Psoas muscle (tissue), 8 donors: ENCODE results near the gene ATP1A3. TPM values are rescaled to one million over a fixed set of nuclear protein-coding genes. Genes with fewer than 3 reads are reported as not detected.

Experiments used
- ATAC-seq, 4 donors: fragments of 200-7000 bp; cut with Tn5 transposase; one replicate each; pipeline ENCODE4 v1.9.1; 2020; ENCODE audit warnings: moderate library complexity in 3 of 4, mild to moderate bottlenecking in 2 of 4
- DNase-seq, 2 donors: peaks; one replicate each; pipeline ENCODE4 v3.0.0-alpha.2; 2020
- H3K27ac ChIP-seq: fragments of 200-600 bp; one replicate; pipeline ENCODE4 v1.8.0; 2022
- H3K27me3 ChIP-seq, 3 donors: fragments of 200-600 bp in 1 of 3; one replicate each; pipeline versions ENCODE4 v1.6.1 to v1.8.0; 2013 to 2022; ENCODE audit warnings: low read length in 2 of 3, mild to moderate bottlenecking in 2 of 3, moderate library complexity in 1 of 3; ENCODE audit not compliant: insufficient read depth in 3 of 3
- H3K36me3 ChIP-seq, 2 donors: fragments of 200-600 bp in 1 of 2; one replicate each; pipeline versions ENCODE4 v1.6.1 to v1.8.0; 2013 to 2022; ENCODE audit warnings: low read depth in 1 of 2, mild to moderate bottlenecking in 1 of 2, moderate library complexity in 1 of 2; ENCODE audit not compliant: insufficient read depth in 1 of 2
- H3K4me1 ChIP-seq: fragments of 200-600 bp; one replicate; pipeline ENCODE4 v1.8.0; 2022
- H3K4me3 ChIP-seq: fragments of 200-600 bp; one replicate; pipeline ENCODE4 v1.8.0; 2022; ENCODE audit warnings: mild to moderate bottlenecking
- H3K9me3 ChIP-seq: fragments of 200-600 bp; one replicate; pipeline ENCODE4 v1.8.0; 2022
- CTCF ChIP-seq: fragments of 200-600 bp; IDR thresholded peaks from one replicate; pipeline ENCODE4 v1.8.0; 2022; ENCODE audit warnings: antibody characterized with exemption
- WGBS, 3 donors: extraction: QIAGEN DNeasy Blood & Tissue Kit; methylation state at CpG; one replicate each; pipeline versions ENCODE4 v1.1.6 to v1.1.7; 2013; 5-methylcytosine and 5-hydroxymethylcytosine counted together
- intact Hi-C, 2 donors: fragments of 100-400 bp; cut with DNase I; formaldehyde crosslinking; loops; one replicate each; pipeline versions ENCODE4 v1.11.0 to v1.14.2; 2022
- polyA plus RNA-seq, 3 donors: library from polyadenylated mRNA; stranded (reverse); fragments of 200-250 nt; gene quantifications; one replicate each; pipeline ENCODE4 v1.2.3, GENCODE V29; 2013
- total RNA-seq, 4 donors: library from RNA; stranded (reverse); fragmentation: NEBNext Ultra II Directional in 2 of 4; extraction: Animal tissue kit (Norgen Biotek cat#: 25700) in 2 of 4; gene quantifications; one replicate each; pipeline versions ENCODE4 v1.2.1 to v1.2.4, GENCODE V29; 2021 to 2023
- donor health status: healthy with polysubstance abuse.
- donor health status: DM: no; HTN: no; CAD: no; lungs with moderate emphysema.
- donor health status: Bipolar disorder and iron deficiency.
- donor health status: healthy.
- donor health status: DM: yes; HTN: yes; CAD: no.
- donor health status: DM: no; HTN: no; CAD: no.
- donor health status: DM: no; HTN: no; CAD: no.
- donor health status: DM: yes; HTN: yes; CAD: no.

ATP1A3 gene
- total and polyA plus RNA-seq, 7 donors = 0.12 to 0.24 (median 0.16) TPM; not detected in 3

DNA sequence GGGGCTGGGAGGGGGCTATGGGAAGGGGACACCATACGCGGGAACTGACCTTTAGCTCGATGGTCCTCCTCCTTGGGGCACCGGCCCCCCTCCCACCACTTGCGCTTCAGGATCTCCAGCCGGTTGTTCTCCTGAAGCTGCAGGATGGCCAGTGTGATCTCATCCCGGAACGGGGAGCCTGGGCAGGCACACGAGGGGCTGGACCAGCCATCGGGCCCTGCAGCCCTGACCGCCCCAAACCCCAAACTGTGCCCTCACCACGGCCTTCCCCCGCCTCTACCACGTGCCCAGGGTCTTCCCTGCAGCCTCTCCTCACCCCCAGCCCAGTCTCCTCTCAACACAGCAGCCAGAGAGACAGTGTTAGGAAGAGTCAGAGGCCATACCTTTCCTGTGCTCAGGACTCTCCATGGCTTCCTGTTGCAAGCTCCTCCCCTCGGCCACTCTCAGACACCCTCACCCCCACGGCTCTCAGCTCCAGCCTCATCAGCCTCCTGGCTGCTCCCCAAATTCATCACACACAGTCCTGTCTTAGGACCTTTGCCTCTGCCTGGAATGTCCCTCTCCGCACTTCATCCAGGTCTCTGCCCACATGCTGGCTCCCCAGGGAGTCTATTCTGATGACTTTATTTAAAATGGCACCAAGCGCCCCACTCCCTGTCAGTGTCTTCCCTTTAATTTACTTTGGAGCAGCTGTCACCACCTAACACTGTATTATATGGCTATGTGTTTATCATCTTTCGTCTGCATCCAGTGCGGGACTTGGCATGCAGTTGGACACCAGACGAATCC, 9.7 kb upstream of the ATP1A3 start:
- intact Hi-C loops = no loop called here
- Histone ChIP-seq H3K4me3 (no peak overlapping the region), H3K27ac (no peak overlapping the region), H3K9me3 (no peaks in the 10 kb centered on the region), H3K27me3 (peaks cover 0 to 38% (median 17%) of the 10 kb centered on the region in 3 donors), H3K36me3 (no peaks in the 10 kb centered on the region), H3K4me1 (peaks cover 6% of the 10 kb centered on the region)
- no peak for TF ChIP-seq CTCF
- DNase-seq (no peak), ATAC-seq (no peak)
- 78 to 80% (median 79%) methylated on average over 15 to 21 of the region's 21 CpGs for WGBS, 3 donors

DNA sequence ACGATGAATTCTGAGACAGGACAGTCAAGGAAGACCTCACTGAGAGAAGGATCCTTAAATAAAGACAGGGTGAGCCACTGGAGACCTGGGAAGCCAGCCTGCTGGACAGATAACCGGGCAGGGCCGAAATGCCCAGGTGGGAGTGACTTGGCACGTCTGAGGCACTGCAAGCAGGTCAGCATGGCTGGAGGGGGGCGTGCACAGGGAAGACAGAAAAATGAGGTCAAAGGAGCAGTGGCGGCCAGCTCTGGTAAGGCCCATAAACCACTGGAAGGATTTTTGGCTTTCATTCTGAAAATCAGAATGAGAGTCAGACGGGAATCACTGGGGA, 5.8 kb upstream of the ATP1A3 start:
- Histone ChIP-seq H3K4me1 (no peaks in the 10 kb centered on the region), H3K4me3 (no peak overlapping the region), H3K9me3 (no peaks in the 10 kb centered on the region), H3K36me3 (no peaks in the 10 kb centered on the region), H3K27me3 (peaks cover 0 to 76% (median 35%) of the 10 kb centered on the region in 3 donors), H3K27ac (no peak overlapping the region)
- 69 to 82% (median 72%) methylated on average over 7 of the region's 7 CpGs for WGBS, 3 donors
- intact Hi-C loops = loop anchor here in 1 of 2 donors (5.0 kb wide), 1 partner anchor 37 kb away; no protein-coding TSS in a partner anchor
- DNase-seq (no peak), ATAC-seq (no peak)
- no peak for TF ChIP-seq CTCF

GRCh38 chr19:41999071-41999877, 5.2 kb upstream of the ATP1A3 start:
- 15 to 34% (median 15%) methylated on average over 16 to 55 of the region's 55 CpGs for WGBS, 3 donors
- DNase-seq = no peak
- intact Hi-C loops = loop anchor here in 1 of 2 donors (5.0 kb wide), 1 partner anchor 38 kb away; no protein-coding TSS in a partner anchor

More at GRCh38 chr19:41999071-41999877, 5.2 kb upstream of the ATP1A3 start:
- Histone ChIP-seq H3K4me1 (no peaks in the 10 kb centered on the region), H3K27ac (no peak overlapping the region), H3K4me3 (no peak overlapping the region), H3K9me3 (no peaks in the 10 kb centered on the region), H3K36me3 (no peaks in the 10 kb centered on the region), H3K27me3 (peaks cover 0 to 81% (median 35%) of the 10 kb centered on the region in 3 donors)
- TF ChIP-seq CTCF = no peak
- no peak for ATAC-seq
